ENCODE data around the gene RFK. TPM values are rescaled to one million over a fixed set of nuclear protein-coding genes. Genes with fewer than 3 reads are reported as not detected.

The RFK gene
- total RNA-seq, 6 experiments from 2014 or later = 11.1 to 25.2 (median 19.7) TPM

GRCh38 chr9:76379494-76379893 is 14.7 kb downstream of the RFK start:
- H3K9me3 ChIP-seq = no peaks in the 10 kb centered on the region
- intact Hi-C loops (cut with DNase I) = no loop called here
- H3K4me3 ChIP-seq = no peak overlapping the region
- ATAC-seq (no peak), DNase-seq (no peak)
- H3K4me1 ChIP-seq = peaks cover 0 to 8% (median 4%) of the 10 kb centered on the region in 4 donors
- H3K27me3 ChIP-seq = no peaks in the 10 kb centered on the region
- WGBS (ENCODE audit: insufficient coverage, low coverage, low lambda C conversion rate, missing lambda C conversion rate) = 83% methylated on average over 1 of the region's 2 CpGs
- no peaks in the 10 kb centered on the region for H3K36me3 ChIP-seq
- H3K27ac ChIP-seq = no peak overlapping the region
- no peak for TF ChIP-seq CTCF (IDR thresholded peaks at IDR 0.05)
- TF ChIP-seq POLR2A (IDR thresholded peaks at IDR 0.05) = no peak

GRCh38 chr9:76378367-76379073 is 15.7 kb downstream of the RFK start:
- TF ChIP-seq POLR2A (IDR thresholded peaks at IDR 0.05) = no peak
- TF ChIP-seq CTCF (IDR thresholded peaks at IDR 0.05) = no peak
- no peak overlapping the region for H3K27ac ChIP-seq
- DNase-seq (no peak), ATAC-seq (no peak)
- H3K4me1 ChIP-seq = peaks cover 0 to 17% (median 12%) of the 10 kb centered on the region in 4 donors
- no peak overlapping the region for H3K4me3 ChIP-seq
- intact Hi-C loops (cut with DNase I) = no loop called here
- no peaks in the 10 kb centered on the region for H3K27me3 ChIP-seq
- H3K9me3 ChIP-seq = no peaks in the 10 kb centered on the region
- WGBS (ENCODE audit: insufficient coverage, low coverage, low lambda C conversion rate, missing lambda C conversion rate) = 86% methylated on average over 6 of the region's 6 CpGs
- H3K36me3 ChIP-seq = no peaks in the 10 kb centered on the region

- intact Hi-C loops (cut with DNase I) = no loop called here
- no peak for TF ChIP-seq CTCF (IDR thresholded peaks at IDR 0.05)
- TF ChIP-seq POLR2A (IDR thresholded peaks at IDR 0.05) = no peak
- Histone ChIP-seq H3K4me1 (peaks cover 0 to 22% (median 14%) of the 10 kb centered on the region in 4 donors), H3K36me3 (no peaks in the 10 kb centered on the region), H3K27me3 (no peaks in the 10 kb centered on the region), H3K4me3 (no peak overlapping the region), H3K27ac (no peak overlapping the region), H3K9me3 (no peaks in the 10 kb centered on the region)
- DNase-seq (no peak), ATAC-seq (no peak)
Observed at GRCh38 chr9:76377791-76378190, 16.4 kb downstream of the RFK start.

- no peak for TF ChIP-seq POLR2A (IDR thresholded peaks at IDR 0.05)
- TF ChIP-seq CTCF (IDR thresholded peaks at IDR 0.05) = no peak
- H3K27ac ChIP-seq = no peak overlapping the region
Observed at GRCh38 chr9:76374783-76375559, 19.3 kb downstream of the RFK start.

More at GRCh38 chr9:76374783-76375559, 19.3 kb downstream of the RFK start:
- Histone ChIP-seq H3K9me3 (no peaks in the 10 kb centered on the region), H3K36me3 (no peaks in the 10 kb centered on the region), H3K4me3 (no peak overlapping the region), H3K4me1 (peaks cover 0 to 40% (median 20%) of the 10 kb centered on the region in 4 donors), H3K27me3 (no peaks in the 10 kb centered on the region)
- peak; percentile 69 to 90 (median 84) for ATAC-seq
- DNase-seq = peak; percentile 82 to 89 (median 86)
- intact Hi-C loops (cut with DNase I) = no loop called here
- WGBS (ENCODE audit: insufficient coverage, low coverage, low lambda C conversion rate, missing lambda C conversion rate) = 76% methylated on average over 10 of the region's 10 CpGs
